ENCODE results near the gene TF. TPM values are rescaled to one million over a fixed set of nuclear protein-coding genes. Genes with fewer than 3 reads are reported as not detected.

Gene TF
- 0.43 and 0.52 TPM in 2 replicates for total RNA-seq

DNA sequence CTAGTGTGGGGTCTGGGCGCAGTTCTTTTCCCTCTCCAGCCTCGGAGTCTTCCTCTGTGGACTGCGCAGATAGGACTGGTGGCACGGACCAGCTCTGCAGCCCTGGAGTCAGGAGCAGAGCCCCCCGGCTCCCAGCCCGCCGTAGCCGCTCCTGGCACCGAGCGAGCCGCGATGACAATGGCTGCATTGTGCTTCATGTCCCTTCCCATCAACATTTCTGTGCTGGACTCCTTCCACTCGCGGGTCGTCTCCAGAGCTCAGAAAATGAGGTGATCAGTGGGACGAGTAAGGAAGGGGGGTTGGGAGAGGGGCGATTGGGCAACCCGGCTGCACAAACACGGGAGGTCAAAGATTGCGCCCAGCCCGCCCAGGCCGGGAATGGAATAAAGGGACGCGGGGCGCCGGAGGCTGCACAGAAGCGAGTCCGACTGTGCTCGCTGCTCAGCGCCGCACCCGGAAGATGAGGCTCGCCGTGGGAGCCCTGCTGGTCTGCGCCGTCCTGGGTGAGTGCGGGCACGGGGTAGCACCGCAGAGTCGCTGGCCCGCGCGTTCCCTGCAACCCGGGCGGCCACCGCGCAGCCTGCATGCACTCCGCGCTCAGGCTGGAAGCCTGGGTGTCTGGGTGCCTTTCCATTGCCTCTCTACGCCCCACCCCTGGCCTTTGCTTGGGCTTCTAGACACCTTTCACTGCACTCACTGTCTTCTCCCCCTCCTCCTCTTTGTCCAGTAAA is at the start of gene TF:
Gene TF (plus strand): TSS at position 413 of the 731 bp plus-strand sequence. CDS start 48 bp downstream, at position 461.

GRCh38 chr3:133805702-133806475 is 59.7 kb downstream of the TF start, which contains the start of gene SRPRB:
SRPRB (plus strand) TSS chr3:133805815; CDS start chr3:133805849, 34 bp downstream.

Small RNA genes lying within 50 kb of the gene (small RNA-seq; reads per million reads assigned to genes)
- gene RNA5SP140, result not detected

Other genes starting within 250 kb of the TF start
- gene CDV3, start 172.7 kb upstream of the TF start, total RNA-seq, result 181 and 195 TPM in 2 replicates
- gene TOPBP1, start 84.5 kb upstream of the TF start, total RNA-seq, result 34.6 and 40.5 TPM in 2 replicates
- gene SRPRB, start 59.4 kb downstream of the TF start, total RNA-seq, result 84.6 and 97.0 TPM in 2 replicates
- gene RAB6B, start 149.5 kb downstream of the TF start, total RNA-seq, result 0.65 and 0.78 TPM in 2 replicates

Measured in articular chondrocyte of knee joint (primary cell).